HG03097 (cell line): ENCODE data around the gene PHAF1.

Experiments used
- ATAC-seq: cut with Tn5 transposase; IDR thresholded peaks from one replicate; pipeline ENCODE4 v1.9.1; 2021; ENCODE audit not compliant: unreplicated experiment, low FRiP score

Gene PHAF1

GRCh38 chr16:67177743-67178699 lies 68.3 kb downstream of the PHAF1 start:
- ATAC-seq: no peak

- ATAC-seq: no peak
Observed at GRCh38 chr16:67179421-67180080, 69.8 kb downstream of the PHAF1 start.

- ATAC-seq: no peak
Observed at GRCh38 chr16:67180166-67180565, 70.4 kb downstream of the PHAF1 start.

- ATAC-seq: no peak
Observed at GRCh38 chr16:67181346-67181745, 71.6 kb downstream of the PHAF1 start.

GRCh38 chr16:67182288-67182687 lies 72.5 kb downstream of the PHAF1 start:
- no peak for ATAC-seq

GRCh38 chr16:67183284-67183626 lies 73.5 kb downstream of the PHAF1 start:
- ATAC-seq: no peak

GRCh38 chr16:67183627-67184452 lies 74.1 kb downstream of the PHAF1 start, which contains the start of gene MATCAP1:
Gene MATCAP1 (minus strand): TSS chr16:67183963. CDS start chr16:67180610, 3,353 bp downstream.
- peak; percentile 70 for ATAC-seq

GRCh38 chr16:67184453-67184994 lies 74.8 kb downstream of the PHAF1 start:
- ATAC-seq: no peak

GRCh38 chr16:67184995-67185650 lies 75.4 kb downstream of the PHAF1 start:
- peak; percentile 32 for ATAC-seq

- no peak for ATAC-seq
Observed at GRCh38 chr16:67185651-67186134, 76.0 kb downstream of the PHAF1 start.

- no peak for ATAC-seq
Observed at GRCh38 chr16:67186550-67186950, 76.8 kb downstream of the PHAF1 start.

GRCh38 chr16:67187175-67187890 lies 77.6 kb downstream of the PHAF1 start:
- ATAC-seq: no peak

- ATAC-seq: no peak
Observed at GRCh38 chr16:67188323-67188722, 78.6 kb downstream of the PHAF1 start.

GRCh38 chr16:67188798-67189197 lies 79.1 kb downstream of the PHAF1 start:
- no peak for ATAC-seq

- ATAC-seq: no peak
Observed at GRCh38 chr16:67190041-67190440, 80.3 kb downstream of the PHAF1 start, which contains the start of gene EXOC3L1. Gene EXOC3L1 (minus strand): TSS chr16:67190136. CDS start chr16:67189676, 460 bp downstream.

GRCh38 chr16:67190448-67191399 lies 81.0 kb downstream of the PHAF1 start:
- ATAC-seq: no peak

- ATAC-seq: no peak
Observed at GRCh38 chr16:67191411-67191994, 81.8 kb downstream of the PHAF1 start.
